B cell (primary cell): ENCODE results near the gene ELL. TPM values are rescaled to one million over a fixed set of nuclear protein-coding genes. Genes with fewer than 3 reads are reported as not detected.

Experiments
- ATAC-seq: fragments of 200-7000 bp; cut with Tn5 transposase; one replicate; pipeline ENCODE4 v1.10.0; 2021; ENCODE audit warnings: low read depth, mild to moderate bottlenecking, moderate number of reproducible peaks, moderate library complexity
- CTCF ChIA-PET: fragments of 350-600 bp; sonication (Branson Sonifier 250); formaldehyde crosslinking; loops from one replicate; lab custom pipeline; 2021; ENCODE audit warnings: antibody characterized with exemption, inconsistent platforms; lab: Charles Lee
- POLR2A ChIA-PET: fragments of 350-600 bp; sonication (Branson Sonifier 250); formaldehyde crosslinking; loops from one replicate; lab custom pipeline; 2021; ENCODE audit warnings: antibody characterized with exemption; lab: Charles Lee
- DNase-seq: peaks from one replicate; pipeline ENCODE4 v3.0.0; 2013
- H2AFZ ChIP-seq: 2 replicates; pipeline ENCODE4 v1.6.1; 2012; ENCODE audit warnings: mild to moderate bottlenecking, low read depth, low read length; ENCODE audit not compliant: insufficient read depth, poor library complexity, severe bottlenecking
- H3K27ac ChIP-seq, 2 donors: 1 replicate in 1 of 2; 2 replicates in 1 of 2; pipeline ENCODE4 v1.5.1; 2012 to 2013; ENCODE audit warnings: low read length in 2 of 2, mild to moderate bottlenecking in 2 of 2, moderate library complexity in 1 of 2
- H3K27me3 ChIP-seq, 4 experiments: fragments of 200-600 bp in 1 of 4; sonication (generic) in 1 of 4; replicated peaks in 1 of 4; 1 replicate in 2 of 4; 2 replicates in 2 of 4; pipeline versions ENCODE4 v1.6.1 to v1.7.0; 2013 to 2016; ENCODE audit warnings: low read length in 3 of 4, mild to moderate bottlenecking in 2 of 4, mixed read lengths in 1 of 4, moderate library complexity in 1 of 4; ENCODE audit not compliant: insufficient read depth in 4 of 4, control insufficient read depth in 3 of 4; ENCODE audit errors: control extremely low read depth in 1 of 4
- H3K36me3 ChIP-seq, 2 experiments: replicated peaks in 1 of 2; 1 replicate in 1 of 2; 2 replicates in 1 of 2; pipeline versions ENCODE4 v1.6.1 to v1.7.1; 2013; ENCODE audit warnings: low read length in 1 of 2; ENCODE audit not compliant: insufficient read depth in 2 of 2, control insufficient read depth in 1 of 2; ENCODE audit errors: control extremely low read depth in 1 of 2, extremely low read depth in 1 of 2
- H3K4me1 ChIP-seq, 2 donors: fragments of 200-600 bp in 1 of 2; sonication (generic) in 1 of 2; 1 replicate in 1 of 2; 2 replicates in 1 of 2; pipeline versions ENCODE4 v1.5.1 to v1.6.1; 2013 to 2017; ENCODE audit warnings: low read length in 2 of 2; ENCODE audit not compliant: control insufficient read depth in 2 of 2, insufficient read depth in 2 of 2
- H3K4me2 ChIP-seq: replicated peaks from 2 replicates; pipeline ENCODE3; 2012; ENCODE audit warnings: mild to moderate bottlenecking, low read depth, low read length; ENCODE audit not compliant: poor library complexity, severe bottlenecking
- H3K4me3 ChIP-seq, 5 experiments: fragments of 200-600 bp in 1 of 5; sonication (generic) in 1 of 5; 1 replicate in 3 of 5; 2 replicates in 2 of 5; pipeline versions ENCODE4 v1.5.1 to v1.7.0; 2011 to 2016; ENCODE audit warnings: low read length in 4 of 5, mild to moderate bottlenecking in 4 of 5, low read depth in 2 of 5, control low read depth in 1 of 5, moderate library complexity in 1 of 5; ENCODE audit not compliant: insufficient read depth in 1 of 5; ENCODE audit errors: control extremely low read depth in 1 of 5, extremely low read depth in 1 of 5
- H3K79me2 ChIP-seq: fragments of 200-600 bp; sonication (generic); one replicate; pipeline ENCODE4 v1.6.0; 2016; ENCODE audit warnings: low read length; ENCODE audit not compliant: control insufficient read depth, insufficient read depth
- H3K9ac ChIP-seq: fragments of 200-600 bp; sonication (generic); 2 replicates; pipeline ENCODE4 v1.6.1; 2017; ENCODE audit warnings: mild to moderate bottlenecking, low read length, moderate library complexity
- H3K9me3 ChIP-seq, 3 donors: one replicate each; pipeline versions ENCODE4 v1.6.1 to v1.7.1; 2013; ENCODE audit warnings: low read length in 2 of 3; ENCODE audit not compliant: control insufficient read depth in 2 of 3, insufficient read depth in 1 of 3; ENCODE audit errors: control extremely low read depth in 1 of 3
- H4K20me1 ChIP-seq: 2 replicates; pipeline ENCODE4 v1.6.0; 2012; ENCODE audit warnings: mild to moderate bottlenecking, low read length; ENCODE audit not compliant: insufficient read depth, control insufficient read depth, poor library complexity, severe bottlenecking
- H3K27ac Mint-ChIP-seq: one replicate; pipeline ENCODE4 v1.8.0; 2021; ENCODE audit warnings: mixed read lengths
- H3K27me3 Mint-ChIP-seq: one replicate; pipeline ENCODE4 v1.8.0; 2021; ENCODE audit warnings: mixed read lengths
- H3K4me1 Mint-ChIP-seq: one replicate; pipeline ENCODE4 v1.8.0; 2021; ENCODE audit warnings: mixed read lengths
- H3K4me3 Mint-ChIP-seq: one replicate; pipeline ENCODE4 v1.8.0; 2021; ENCODE audit warnings: mixed read lengths
- H3K9me3 Mint-ChIP-seq: one replicate; pipeline ENCODE4 v1.8.0; 2022; ENCODE audit warnings: mixed read lengths; ENCODE audit not compliant: insufficient read depth
- CTCF ChIP-seq: fragments of 200-600 bp; IDR thresholded peaks from one replicate; pipeline ENCODE4 v1.8.0; 2022; ENCODE audit warnings: antibody characterized with exemption, mild to moderate bottlenecking
- EZH2 ChIP-seq: IDR thresholded peaks from 2 replicates; pipeline ENCODE4 v1.6.1; 2012; ENCODE audit warnings: borderline replicate concordance, low read depth, mild to moderate bottlenecking, moderate library complexity, low read length; ENCODE audit not compliant: insufficient read depth, poor library complexity, severe bottlenecking
- WGBS: methylation state at CpG from one replicate; pipeline ENCODE4 v1.1.5; 2013; ENCODE audit warnings: missing lambda C conversion rate; ENCODE audit not compliant: insufficient coverage; 5-methylcytosine and 5-hydroxymethylcytosine counted together
- intact Hi-C: fragments of 100-400 bp; cut with micrococcal nuclease; formaldehyde crosslinking; loops from one replicate; pipeline ENCODE4 v1.10.0; 2022
- polyA plus RNA-seq: library from polyadenylated mRNA; depleted of rRNA; stranded (reverse); fragments of >200 nt; gene quantifications from 2 replicates; pipeline ENCODE4 v1.2.3, GENCODE V29; 2012
- total RNA-seq, 2 donors: library from RNA; stranded (reverse); fragments of 120-200 nt in 1 of 2; gene quantifications; 1 replicate in 1 of 2; 2 replicates in 1 of 2; pipeline versions ENCODE4 v1.2.3 to v1.2.4, GENCODE V29; 2013 to 2022

The ELL gene
- total and polyA plus RNA-seq, 2 donors (not counting 1 experiment from before 2014, with no cell fraction given), result 21.2 to 31.4 TPM

GRCh38 chr19:18416778-18417249, 105.1 kb downstream of the ELL start:
- no peaks in the 10 kb centered on the region for H3K9me3 Mint-ChIP-seq

More at GRCh38 chr19:18416778-18417249, 105.1 kb downstream of the ELL start:
- H3K4me3 ChIP-seq, result peak overlapping the region in 2 of 5 experiments; percentile 11 to 23
- H3K4me1 ChIP-seq, result peaks cover 59 to 63% of the 10 kb centered on the region in 2 donors
- H3K27ac ChIP-seq, result no peak overlapping the region
- H3K4me1 Mint-ChIP-seq, result peaks cover 56% of the 10 kb centered on the region
- DNase-seq (peak; percentile 70), ATAC-seq (no peak)
- no peak overlapping the region for H2AFZ ChIP-seq
- H3K4me2 ChIP-seq, result peak overlapping the region; percentile 97
- TF ChIP-seq CTCF, result no peak
- no peak for TF ChIP-seq EZH2
- H3K36me3 ChIP-seq, result no peaks in the 10 kb centered on the region
- H3K9ac ChIP-seq, result peak overlapping the region; percentile 39
- intact Hi-C loops, result no loop called here
- CTCF ChIA-PET, result interaction anchor here (9.3 kb wide), 1 partner anchor 29 kb away, joined by 196 read pairs; the partner anchor contains the start of gene GDF15
- H3K79me2 ChIP-seq, result peaks cover 8% of the 10 kb centered on the region
- POLR2A ChIA-PET, result interaction anchor here (0.5 to 0.8 kb wide), 4 partner anchors 28 to 416 kb away, joined by 3 to 4 read pairs (median 3); no protein-coding TSS in a partner anchor
- peak overlapping the region; percentile 70 for H3K27ac Mint-ChIP-seq
- H4K20me1 ChIP-seq, result peaks cover 35% of the 10 kb centered on the region
- H3K27me3 ChIP-seq, result peaks cover 0 to 62% (median 35%) of the 10 kb centered on the region in 4 experiments
- H3K27me3 Mint-ChIP-seq, result peaks cover 43% of the 10 kb centered on the region
- WGBS, result 3% methylated on average over 40 of the region's 44 CpGs
- H3K9me3 ChIP-seq, result peaks cover 0 to 28% (median 0%) of the 10 kb centered on the region in 3 donors
- peak overlapping the region; percentile 78 for H3K4me3 Mint-ChIP-seq
